DMS 273 (cell line): ENCODE results near the gene ARL4A.

Experiments
- DNase-seq: peaks from one replicate; lab custom pipeline; 2025; ENCODE audit not compliant: unreplicated experiment; lab: John Stamatoyannopoulos, UW

The ARL4A gene

DNA sequence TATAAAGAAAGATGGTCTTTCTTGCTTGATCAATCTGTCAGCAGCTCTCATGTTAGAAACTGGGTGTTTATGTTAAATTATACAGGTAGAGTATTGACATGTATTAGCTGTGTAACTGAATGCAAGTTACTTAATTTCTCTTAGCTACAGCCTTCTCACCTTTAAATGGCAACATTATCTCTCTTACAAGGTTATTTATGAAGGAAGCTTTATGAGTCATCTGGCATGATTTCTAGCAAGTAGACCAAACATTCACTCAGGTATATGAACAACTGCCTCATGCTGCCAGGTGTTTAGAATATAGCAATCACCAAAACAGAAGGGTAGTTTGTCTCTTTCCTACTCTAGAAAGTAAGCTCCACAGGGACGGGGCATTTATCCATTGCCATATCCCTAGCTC, 8.5 kb downstream of the ARL4A start:
- no peak for DNase-seq

DNA sequence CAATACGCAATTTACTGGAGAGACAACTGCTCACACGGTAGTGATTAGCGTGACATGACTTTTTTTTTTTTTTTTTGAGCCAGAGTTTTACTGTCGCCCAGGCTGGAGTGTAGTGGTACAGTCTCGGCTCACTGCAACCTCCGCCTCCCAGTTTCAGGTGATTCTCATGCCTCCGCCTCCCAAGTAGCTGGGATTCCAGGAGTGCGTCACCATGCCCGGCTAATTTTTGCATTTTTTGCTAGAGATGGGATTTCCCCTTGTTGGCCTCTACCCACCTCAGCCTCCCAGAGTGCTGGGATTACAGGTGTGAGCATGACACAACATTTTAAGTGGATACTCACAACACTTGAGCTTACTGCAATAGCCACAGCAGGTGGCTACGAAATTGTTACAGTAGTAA, 11.9 kb downstream of the ARL4A start:
- no peak for DNase-seq

DNA sequence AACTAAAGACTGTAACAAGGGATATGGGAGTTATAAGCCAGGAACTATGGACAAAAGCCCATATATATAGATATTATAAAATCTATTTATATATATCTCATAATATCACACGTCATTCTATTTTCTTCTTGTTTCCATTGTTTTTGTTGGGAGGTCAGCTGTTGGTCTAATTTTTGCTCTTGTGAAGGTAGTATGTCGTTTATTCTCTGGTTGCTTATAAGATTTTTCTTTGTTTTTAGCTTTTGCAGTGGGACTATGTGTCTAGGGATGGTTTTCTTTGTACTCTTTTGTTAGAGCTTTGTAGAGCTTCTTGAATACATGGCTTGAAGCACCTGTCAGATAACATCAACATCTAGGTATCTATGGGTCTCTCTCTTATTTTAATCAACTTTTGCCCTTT, 14.0 kb downstream of the ARL4A start:
- no peak for DNase-seq

DNA sequence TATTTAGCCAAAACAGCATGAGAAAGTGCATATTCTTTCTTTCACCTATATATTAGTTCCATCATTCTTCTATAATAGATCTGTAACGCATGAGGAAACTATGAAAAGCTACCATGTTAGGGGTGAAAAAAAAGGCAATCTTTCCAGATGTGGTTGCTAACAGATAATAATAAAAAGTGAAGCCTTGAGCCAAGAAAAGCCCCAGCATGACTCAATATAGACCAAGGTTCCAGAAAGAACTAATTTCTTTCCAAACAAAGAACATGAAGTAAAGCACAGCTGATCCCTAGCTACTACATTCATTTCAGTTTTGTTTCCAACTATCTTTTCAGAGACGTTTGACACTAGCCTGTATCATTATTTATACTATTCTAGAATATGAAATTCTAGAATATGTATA, 16.4 kb downstream of the ARL4A start:
- DNase-seq = no peak

DNA sequence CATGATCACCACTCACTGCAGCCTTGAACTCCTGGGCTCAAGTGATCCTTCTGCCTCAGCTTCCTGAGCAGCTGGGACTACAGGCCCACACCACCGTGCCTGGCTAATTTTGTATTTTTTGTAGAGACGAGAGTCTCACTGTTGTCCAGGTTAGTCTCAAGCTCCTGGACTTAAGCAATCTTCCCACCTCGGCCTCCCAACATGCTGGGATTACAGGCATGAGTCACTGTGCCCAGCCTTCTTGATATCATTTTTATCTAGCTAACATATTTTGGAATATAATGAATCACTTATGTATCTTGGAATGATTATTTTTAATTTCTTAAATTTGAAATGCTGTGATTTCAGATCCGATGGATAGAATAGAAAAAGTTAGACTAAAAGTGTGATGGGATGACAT, 18.4 kb downstream of the ARL4A start:
- DNase-seq = no peak

DNA sequence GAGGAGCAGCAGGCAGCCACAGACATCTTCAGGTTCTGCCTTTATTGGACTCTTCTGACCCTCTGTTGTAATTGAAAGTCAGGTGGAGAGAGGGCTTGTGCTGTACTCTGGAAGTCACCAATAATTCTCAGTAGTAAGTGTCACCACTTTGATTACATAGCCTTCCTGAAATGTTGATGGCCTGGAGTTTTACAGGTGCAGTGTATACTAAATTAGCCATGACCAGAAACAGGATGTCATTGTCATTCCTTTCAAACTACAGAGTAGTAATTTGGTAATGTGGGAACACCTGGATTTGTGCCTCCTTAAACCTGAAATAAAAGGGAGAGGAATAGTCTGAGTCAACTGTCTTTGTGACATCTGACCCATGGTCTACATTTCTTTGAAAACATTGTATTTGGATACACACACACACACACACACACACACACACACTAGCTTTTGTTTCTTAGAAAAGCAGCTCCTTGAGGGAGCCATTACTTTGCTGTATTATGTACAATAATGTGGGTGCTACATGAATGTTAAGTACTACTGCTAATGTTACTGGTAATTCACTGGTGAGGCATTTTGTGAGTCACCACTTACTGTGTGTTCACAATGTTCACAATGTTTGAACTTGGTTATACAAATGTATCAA, 19.6 kb downstream of the ARL4A start:
- DNase-seq = no peak

DNA sequence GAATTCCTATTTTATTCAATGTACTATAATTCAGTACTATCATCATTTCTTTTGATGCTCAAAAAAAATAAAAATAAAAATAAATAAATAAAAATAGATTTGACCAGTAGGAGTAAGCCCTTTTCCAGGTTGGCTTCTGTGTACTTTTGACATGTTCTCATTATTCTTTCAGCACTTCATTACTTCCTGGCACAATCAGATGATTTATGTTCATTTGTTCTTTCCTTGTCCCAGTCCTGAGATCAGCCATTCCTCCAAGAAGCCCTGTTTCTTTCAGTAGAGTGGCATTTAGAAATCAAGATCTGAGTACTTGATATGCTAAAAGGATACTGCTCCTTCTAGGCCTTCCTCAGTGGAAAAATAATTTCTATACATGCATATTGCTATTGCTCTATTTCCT, 20.9 kb downstream of the ARL4A start:
- no peak for DNase-seq

DNA sequence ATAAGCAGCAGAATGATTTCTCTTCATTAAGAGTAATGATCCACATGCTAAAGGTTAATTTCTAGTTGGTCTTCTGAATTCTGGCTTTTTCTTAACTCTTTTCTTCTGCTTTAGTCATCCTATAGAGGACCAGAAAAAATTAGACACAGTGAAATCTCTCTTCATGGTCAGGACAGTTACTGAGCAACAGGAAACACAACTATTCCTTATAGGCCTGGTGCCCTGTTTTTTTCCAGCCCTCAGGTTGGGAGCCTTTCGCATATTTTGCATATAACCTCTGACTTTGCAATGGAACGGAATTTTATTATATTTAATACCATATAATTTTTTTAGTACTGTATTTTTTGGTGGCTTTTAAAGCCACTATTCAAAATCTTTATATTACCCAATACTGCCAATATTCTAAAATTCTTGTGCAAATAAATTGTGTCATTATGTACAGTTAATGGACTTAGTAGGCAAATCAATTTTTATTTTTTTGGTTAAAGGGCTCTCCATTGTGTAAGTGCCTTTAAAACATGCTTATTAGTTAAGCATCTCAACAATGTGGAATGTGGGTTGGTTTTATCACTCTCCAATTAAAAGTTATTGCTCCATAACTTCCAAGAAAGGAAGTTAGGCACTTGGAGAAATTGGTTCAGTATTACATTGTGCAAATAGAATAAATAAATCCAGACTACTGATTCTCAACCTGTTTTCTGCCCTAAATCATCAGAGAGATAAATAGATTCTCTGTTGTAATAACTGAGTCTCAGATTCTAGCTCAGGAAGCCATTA, 22.5 kb downstream of the ARL4A start:
- no peak for DNase-seq

DNA sequence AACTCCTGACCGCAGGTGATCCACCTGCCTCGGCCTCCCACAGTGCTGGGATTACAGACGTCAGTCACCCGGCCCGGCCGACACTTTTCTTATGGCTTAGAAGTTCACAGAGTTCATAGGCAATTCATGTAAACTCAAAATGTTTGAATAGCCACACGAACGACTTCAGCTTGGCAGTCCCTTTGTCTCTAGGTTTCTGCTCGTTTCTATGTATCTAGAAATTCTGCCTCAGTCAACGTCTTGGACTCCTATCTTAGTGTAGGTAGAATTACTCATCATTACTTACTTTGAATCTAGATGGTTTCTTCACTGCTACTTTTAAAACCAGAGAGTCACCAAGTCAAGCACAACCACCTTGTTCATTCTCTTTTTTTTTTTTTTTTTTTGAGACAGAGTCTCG, 23.7 kb downstream of the ARL4A start:
- no peak for DNase-seq

DNA sequence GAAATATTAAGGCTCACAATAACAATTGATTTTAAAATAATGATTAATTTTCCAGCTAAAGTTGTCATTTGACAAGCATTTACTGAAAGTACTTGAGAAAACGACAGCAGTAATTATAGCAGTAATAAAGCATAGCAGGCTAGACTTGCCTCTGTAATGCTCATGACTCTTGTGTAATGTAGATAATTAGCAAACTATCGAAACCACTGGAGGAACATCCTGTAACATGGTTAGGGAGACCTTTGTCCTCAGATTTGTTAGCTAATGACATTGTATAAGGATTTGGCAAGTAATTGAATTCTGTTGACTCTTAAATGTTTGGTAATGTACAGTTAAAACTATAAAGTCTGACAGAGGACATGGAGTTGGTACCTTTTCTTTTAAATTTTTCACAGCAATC, 24.8 kb downstream of the ARL4A start:
- no peak for DNase-seq

DNA sequence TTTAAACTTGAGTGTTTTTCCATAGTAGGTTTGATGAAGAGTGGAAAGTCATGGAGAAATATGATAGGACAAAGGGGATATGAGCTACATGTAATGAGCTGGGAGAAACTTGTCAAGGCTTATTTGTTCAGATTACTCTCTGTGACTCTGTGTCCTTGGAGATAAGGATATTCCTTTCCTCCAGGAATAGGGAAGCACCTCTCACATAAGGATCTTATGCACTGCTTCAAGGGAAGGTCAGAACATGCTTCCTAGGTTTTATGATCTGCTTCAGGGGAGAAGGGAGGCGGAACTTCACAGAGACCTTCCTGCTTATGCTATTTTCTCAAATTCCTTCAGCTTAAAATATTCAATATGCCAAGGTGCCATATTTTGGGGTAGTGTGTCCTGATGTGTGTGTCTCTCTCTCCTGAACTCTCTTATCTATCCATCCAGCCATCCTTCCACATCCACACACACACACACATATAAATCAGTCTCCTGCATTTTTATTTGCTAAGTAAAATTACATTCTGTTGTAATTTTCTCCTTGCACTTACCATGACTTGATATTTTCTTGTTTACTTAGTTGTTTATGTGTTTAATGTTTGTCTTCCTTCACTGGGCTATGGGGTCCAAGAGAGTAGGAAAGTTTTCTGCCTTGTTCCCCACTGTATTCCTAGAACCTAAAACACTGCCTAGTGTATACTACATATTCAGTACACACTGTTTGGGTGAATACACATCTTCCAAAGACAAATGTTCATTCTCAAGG, 26.4 kb downstream of the ARL4A start:
- no peak for DNase-seq

DNA sequence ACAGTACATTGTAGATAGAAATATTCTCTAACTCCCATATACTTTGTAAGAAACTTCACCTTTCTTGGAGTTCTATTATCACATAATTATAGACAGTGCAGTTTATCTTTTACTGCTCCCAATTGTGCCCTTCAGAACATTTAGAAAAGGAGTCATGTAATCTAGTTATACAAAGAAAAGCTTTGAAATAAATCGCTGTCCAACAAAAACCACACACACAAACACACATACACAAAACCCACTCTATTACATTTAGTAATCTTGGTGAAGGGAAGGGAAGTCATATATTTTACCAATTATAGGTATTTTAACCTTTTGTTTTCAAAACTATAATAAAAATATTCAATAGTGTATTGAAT, 26.9 kb downstream of the ARL4A start:
- DNase-seq = no peak

DNA sequence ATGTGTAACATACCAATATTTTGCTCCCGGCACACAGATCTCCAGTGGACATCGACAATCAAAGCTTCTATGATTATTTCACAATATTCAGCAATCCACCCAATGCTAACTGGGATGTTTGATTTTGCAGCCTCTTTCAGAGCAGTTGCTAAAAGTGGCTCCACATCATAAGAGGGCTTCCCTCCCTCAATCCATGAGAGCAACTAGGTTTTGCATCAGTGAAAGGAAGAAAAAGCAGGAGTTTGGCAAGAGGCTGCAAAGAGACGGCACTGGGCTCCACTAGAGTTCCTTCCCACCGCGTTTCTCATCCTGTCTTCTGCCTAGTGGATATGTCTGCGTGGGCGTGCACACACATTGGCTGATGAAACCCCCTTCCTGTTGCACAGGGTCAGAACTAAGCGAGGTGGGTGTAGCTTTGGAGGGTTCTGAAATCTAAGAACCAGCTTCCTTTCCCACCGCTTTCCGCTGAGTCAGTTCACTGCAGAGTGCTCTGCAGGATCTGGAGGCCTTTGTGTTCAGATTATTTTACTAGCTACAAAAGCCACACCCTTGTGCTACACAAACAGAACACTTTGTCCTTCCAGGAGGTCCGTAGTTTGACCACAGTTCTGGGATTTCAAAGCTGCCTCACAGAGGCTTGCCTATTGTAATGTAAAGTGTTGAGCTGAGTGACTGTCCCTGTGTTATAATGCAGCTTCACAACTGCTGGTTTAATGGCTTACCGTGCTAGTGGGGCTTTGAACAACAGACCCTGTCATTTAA, 28.1 kb downstream of the ARL4A start:
- DNase-seq = no peak

DNA sequence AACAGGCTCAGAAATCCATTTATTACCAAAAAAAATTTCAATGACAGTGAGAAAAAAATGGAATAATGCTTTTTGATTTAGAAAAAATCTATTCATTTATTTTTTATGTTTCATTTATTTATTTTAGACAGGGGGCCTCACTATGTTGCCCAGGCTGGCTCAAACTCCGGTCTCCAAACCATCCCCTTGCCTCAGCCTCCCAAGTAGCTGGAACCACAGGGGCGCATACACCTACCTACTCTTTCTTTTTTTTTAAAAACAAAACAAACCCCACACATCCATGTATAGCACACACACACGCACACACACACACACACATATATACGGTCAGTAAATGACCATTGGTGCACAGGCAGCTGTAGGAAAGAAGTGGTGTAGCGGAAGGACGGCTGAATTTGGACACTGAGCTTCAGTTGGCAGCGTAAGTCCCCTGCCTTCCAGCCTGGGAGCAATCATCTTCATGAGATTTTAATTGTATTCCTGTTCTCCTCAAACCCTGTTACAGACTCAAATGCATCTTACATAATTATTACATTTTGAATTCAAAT, 28.8 kb downstream of the ARL4A start:
- DNase-seq = no peak

DNA sequence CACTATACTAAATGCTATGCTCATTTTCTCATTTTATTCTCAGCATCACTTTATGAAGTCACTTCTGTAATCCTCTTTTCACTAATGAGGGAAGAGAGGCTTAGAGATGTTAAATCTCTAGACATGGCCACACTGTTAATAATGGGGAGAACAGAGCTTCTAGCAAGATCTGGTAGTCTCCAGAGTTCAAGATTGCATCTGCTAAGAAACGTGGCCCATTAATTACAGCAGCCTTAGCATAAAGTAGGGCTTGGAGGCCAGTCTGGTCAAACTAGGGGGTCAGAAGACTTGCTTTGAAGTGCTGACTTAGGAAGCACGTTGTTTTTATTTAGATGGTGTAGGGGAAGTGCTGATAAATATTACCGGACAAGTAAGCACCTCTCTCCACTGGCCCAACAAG, 29.3 kb downstream of the ARL4A start:
- no peak for DNase-seq

DNA sequence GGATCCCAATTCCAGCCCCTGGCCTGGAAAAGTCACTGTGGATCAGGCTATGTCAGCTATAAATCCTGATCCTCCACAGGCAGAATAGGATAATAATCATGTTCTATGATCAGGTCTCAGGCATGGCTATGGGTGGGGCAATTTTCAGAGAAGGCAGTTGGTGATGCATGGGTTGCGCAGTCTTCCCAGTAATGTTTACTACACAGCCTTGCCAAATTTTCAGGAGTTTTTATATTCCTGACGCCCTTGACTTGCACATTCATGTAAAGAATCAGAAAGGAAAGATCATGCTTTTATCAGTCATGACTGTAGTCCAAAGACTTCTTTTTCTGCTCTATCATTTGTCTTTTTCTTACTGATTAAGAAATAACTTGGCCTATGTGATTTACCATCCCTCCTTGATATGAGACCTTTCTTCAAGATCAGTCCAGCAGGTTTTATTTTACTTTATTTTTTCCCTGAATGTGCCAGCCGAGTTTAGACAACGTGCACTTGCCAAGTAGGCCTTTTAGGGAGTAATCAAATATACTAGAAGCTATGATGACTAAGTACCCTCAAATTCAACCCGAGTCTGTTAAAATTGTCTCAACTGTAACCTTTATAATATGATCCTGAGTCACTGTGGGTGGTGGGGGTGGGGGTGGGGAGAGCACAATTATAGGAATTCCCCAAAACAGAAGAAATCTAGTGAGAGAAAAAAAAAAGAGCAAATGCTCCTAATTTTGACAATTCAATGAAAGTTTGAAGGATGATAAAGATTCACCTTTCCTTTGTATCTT, 31.9 kb downstream of the ARL4A start:
- DNase-seq = no peak

DNA sequence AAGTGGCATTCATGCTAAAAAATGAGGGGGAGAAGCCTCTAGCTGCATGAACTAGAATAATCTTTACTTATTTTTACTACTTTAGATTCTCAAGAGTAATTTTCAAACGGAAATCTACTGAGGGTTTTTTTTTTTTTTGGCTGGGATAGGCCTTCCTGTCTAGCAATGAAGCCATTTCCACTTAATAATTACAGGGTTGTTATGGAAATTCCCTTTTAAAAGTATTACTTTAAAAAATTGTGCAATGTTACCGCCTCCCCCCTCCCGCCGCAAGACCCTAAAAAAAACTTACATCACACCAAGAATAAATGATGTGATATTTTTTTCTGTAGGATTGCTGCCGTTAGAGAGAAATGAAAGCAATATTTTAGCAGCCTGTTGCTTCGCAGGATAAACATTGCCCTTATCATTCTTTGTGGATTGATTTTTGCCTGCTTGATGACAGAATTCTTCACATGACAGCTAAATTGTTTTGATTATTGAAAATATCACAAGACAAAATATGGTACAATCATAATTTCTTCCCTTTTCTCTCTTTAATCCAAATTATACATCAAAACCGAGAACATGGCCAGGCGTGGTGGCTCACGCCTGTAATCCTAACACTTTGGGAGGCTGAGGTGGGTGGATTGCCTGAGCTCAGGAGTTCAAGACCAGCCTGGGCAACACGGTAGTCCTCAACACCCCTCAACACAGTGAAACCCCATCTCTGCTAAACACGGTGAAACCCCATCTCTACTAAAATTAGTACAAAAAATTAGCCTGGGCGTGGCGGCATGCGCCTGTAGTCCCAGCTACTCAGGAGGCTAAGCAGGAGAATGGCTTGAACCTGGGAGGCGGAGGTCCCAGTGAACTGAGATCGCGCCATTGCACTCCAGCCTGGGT, 32.8 kb downstream of the ARL4A start:
- DNase-seq = no peak

DNA sequence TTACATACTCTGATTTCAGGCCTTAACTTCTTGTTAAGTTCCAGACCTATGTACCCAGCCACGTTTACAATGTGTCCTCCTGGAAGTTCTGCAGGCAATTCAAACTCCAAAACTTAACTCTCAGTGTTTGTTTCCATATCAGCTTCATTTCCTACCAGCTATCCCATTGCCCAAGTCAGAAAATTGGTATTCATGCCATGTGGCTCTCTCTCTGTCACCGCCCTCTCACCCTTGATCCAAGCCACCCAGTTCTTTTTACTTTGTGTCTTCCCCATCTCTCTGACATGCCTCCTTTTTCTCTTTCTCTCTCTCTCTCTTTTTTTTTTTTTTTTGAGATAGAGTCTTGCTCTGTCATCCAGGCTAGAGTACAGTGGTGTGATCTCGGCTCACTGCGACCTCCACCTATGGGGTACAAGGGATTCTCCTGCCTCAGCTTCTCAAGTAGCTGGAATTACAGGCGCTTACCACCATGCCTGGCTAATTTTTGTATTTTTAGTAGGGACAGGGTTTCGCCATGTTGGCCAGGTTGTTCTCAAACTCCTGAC, 33.9 kb downstream of the ARL4A start:
- DNase-seq = no peak

DNA sequence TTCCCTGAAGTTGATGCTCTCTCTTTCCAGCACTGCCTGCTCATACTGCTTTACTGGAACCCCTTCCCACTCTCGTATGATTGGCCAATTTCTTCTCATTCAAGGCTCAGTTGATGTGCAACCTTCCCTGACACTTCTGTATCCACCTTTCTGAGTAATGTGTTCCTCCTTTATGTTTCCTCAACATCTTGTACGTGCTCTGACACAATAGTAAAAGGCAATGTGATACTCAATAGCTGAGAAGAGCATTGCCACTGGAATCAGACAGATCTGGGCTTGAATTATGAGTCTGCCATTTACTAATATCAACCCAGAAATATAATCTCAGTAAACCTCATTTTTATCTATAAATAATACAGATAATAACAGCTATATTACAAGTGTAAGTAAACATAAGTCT, 34.7 kb downstream of the ARL4A start:
- DNase-seq = no peak
